ENCODE measurements around the gene SPAG16. TPM values are rescaled to one million over a fixed set of nuclear protein-coding genes. Genes with fewer than 3 reads are reported as not detected.

SPAG16 gene
- polyA plus RNA-seq, 2 of the 4 experiments (the other 2 are of a cell fraction), result 19.1 to 27.6 TPM

GRCh38 chr2:213644926-213645325 lies 360.7 kb downstream of the SPAG16 start (continued):
- no peak for TF ChIP-seq MYC (IDR thresholded peaks at IDR 0.05; ENCODE audit: borderline replicate concordance, low read length)

- DNase-seq (ENCODE audit: low read depth in 1 of 2, low spot score in 1 of 2) (no peak), FAIRE-seq (no peak), ATAC-seq (no peak)
- ChIA-PET POLR2A (no interaction called here), CTCF (interaction anchor here (0.7 kb wide), 1 partner anchor 8 kb away, joined by 3 read pairs; no protein-coding TSS in a partner anchor)
- TF ChIP-seq HOXB5 (CRISPR knock-in tag; IDR thresholded peaks at IDR 0.05) (no peak), NFE2L2 (conservative IDR thresholded peaks at IDR 0.05; ENCODE audit: low read length) (no peak), USF2 (IDR thresholded peaks at IDR 0.05) (no peak), CBX8 (IDR thresholded peaks at IDR 0.05) (no peak), HOXA7 (CRISPR knock-in tag; IDR thresholded peaks at IDR 0.05) (no peak), SREBF2 (IDR thresholded peaks at IDR 0.05) (no peak), MYC (IDR thresholded peaks at IDR 0.05; ENCODE audit: borderline replicate concordance, low read length) (no peak), TFCP2L1 (CRISPR knock-in tag; IDR thresholded peaks at IDR 0.05) (no peak), HEYL (CRISPR knock-in tag; IDR thresholded peaks at IDR 0.05) (no peak)
- H3K9me3 ChIP-seq, result no peaks in the 10 kb centered on the region
- no peak overlapping the region for H3K27ac ChIP-seq
- WGBS (ENCODE audit: missing lambda C conversion rate), result 39% methylated on average over 2 of the region's 2 CpGs
- H3K4me1 ChIP-seq, result no peaks in the 10 kb centered on the region
- H3K4me3 ChIP-seq, result no peak overlapping the region
- H3K4me2 ChIP-seq, result no peak overlapping the region
Measured at GRCh38 chr2:213649176-213649575, 364.9 kb downstream of the SPAG16 start.

- Histone ChIP-seq H3K4me1 (no peaks in the 10 kb centered on the region), H3K27ac (no peak overlapping the region), H3K4me2 (no peak overlapping the region), H3K4me3 (no peak overlapping the region), H3K9me3 (peaks cover 3% of the 10 kb centered on the region; the same call in 1 of the 3 replicates)
- no peak for ATAC-seq
- ChIA-PET CTCF (interaction anchor here (0.7 kb wide), 1 partner anchor 15 kb away, joined by 3 read pairs; no protein-coding TSS in a partner anchor), POLR2A (no interaction called here)
- TF ChIP-seq RCOR1 (IDR thresholded peaks at IDR 0.05; ENCODE audit: low read depth, low read length), result no peak
- no peak for TF ChIP-seq PBX3 (IDR thresholded peaks at IDR 0.05)
- TF ChIP-seq CBX8 (IDR thresholded peaks at IDR 0.05), result no peak
- TF ChIP-seq JUNB (IDR thresholded peaks at IDR 0.05), result no peak
- TF ChIP-seq FOXS1 (CRISPR knock-in tag; IDR thresholded peaks at IDR 0.05), result no peak
- no peak for TF ChIP-seq HMGXB4 (CRISPR knock-in tag; IDR thresholded peaks at IDR 0.05; ENCODE audit: borderline replicate concordance)
- TF ChIP-seq HEYL (CRISPR knock-in tag; IDR thresholded peaks at IDR 0.05), result no peak
- FAIRE-seq, result no peak
- no peak for DNase-seq (ENCODE audit: low read depth in 1 of 2, low spot score in 1 of 2)
Measured at GRCh38 chr2:213664817-213665216, 380.6 kb downstream of the SPAG16 start.

GRCh38 chr2:213669657-213670056 lies 385.4 kb downstream of the SPAG16 start:
- Histone ChIP-seq H3K27ac (no peak overlapping the region), H3K4me1 (no peaks in the 10 kb centered on the region), H3K4me3 (no peak overlapping the region), H3K9me3 (peaks cover 5% of the 10 kb centered on the region; the same call in 1 of the 3 replicates), H3K4me2 (no peak overlapping the region)
- FAIRE-seq (no peak), DNase-seq (ENCODE audit: low read depth in 1 of 2, low spot score in 1 of 2) (no peak), ATAC-seq (no peak)
- TF ChIP-seq SMC3 (IDR thresholded peaks at IDR 0.05) (no peak), HOXA7 (CRISPR knock-in tag; IDR thresholded peaks at IDR 0.05) (no peak), TFCP2L1 (CRISPR knock-in tag; IDR thresholded peaks at IDR 0.05) (no peak), PHF8 (IDR thresholded peaks at IDR 0.05; ENCODE audit: borderline replicate concordance, low read depth) (no peak), ZFP36 (IDR thresholded peaks at IDR 0.05; ENCODE audit: borderline replicate concordance, partially characterized antibody) (no peak), KDM5A (IDR thresholded peaks at IDR 0.05) (no peak)
- ChIA-PET CTCF (interaction anchor here (0.6 kb wide), 1 partner anchor 28 kb away, joined by 3 read pairs; no protein-coding TSS in a partner anchor), POLR2A (no interaction called here)
- WGBS (ENCODE audit: missing lambda C conversion rate), result 31% methylated on average over 4 of the region's 4 CpGs

Measured in A549 (cell line).